NCI-H187 (cell line): ENCODE results near the gene CD4.
"Not testable (repeated sequence)": the region's sequence is repeated elsewhere in the genome, so short reads cannot be mapped to it uniquely, and the experiment has no call there.

ENCODE experiments used
- DNase-seq, 2 experiments: peaks; one replicate each; lab custom pipeline; 2025; lab: John Stamatoyannopoulos, UW

CD4 gene

DNA sequence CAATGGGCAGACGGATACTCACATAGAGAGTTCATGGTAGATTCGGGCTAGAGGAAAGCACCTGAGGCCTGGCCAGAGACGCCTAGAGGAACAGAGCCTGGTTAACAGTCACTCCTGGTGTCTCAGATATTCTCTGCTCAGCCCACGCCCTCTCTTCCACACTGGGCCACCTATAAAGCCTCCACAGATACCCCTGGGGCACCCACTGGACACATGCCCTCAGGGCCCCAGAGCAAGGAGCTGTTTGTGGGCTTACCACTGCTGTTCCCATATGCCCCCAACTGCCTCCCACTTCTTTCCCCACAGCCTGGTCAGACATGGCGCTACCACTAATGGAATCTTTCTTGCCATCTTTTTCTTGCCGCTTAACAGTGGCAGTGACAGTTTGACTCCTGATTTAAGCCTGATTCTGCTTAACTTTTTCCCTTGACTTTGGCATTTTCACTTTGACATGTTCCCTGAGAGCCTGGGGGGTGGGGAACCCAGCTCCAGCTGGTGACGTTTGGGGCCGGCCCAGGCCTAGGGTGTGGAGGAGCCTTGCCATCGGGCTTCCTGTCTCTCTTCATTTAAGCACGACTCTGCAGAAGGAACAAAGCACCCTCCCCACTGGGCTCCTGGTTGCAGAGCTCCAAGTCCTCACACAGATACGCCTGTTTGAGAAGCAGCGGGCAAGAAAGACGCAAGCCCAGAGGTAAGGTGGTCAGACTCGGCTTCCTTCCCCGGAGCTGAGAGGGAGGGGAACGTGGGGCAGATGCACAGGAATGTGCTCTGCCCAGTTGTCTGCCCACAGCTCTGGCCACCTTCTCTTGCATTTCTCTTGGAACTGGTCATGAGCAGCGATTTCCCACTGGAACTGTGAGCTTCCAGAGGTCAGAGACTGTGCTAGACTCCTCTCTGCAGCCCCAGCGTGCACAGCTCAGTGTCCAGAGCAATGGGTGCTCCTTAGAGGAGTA is at the start of gene CD4:
Gene CD4 (plus strand): TSS at position 557 of the 953 bp plus-strand sequence. CDS start 10,611 bp downstream, outside the sequence.
- DNase-seq: no peak

- not testable (repeated sequence) for DNase-seq
Observed at GRCh38 chr12:6742080-6742479, 47.2 kb upstream of the CD4 start.

- no peak for DNase-seq
Observed at GRCh38 chr12:6742834-6743233, 46.5 kb upstream of the CD4 start.

DNA sequence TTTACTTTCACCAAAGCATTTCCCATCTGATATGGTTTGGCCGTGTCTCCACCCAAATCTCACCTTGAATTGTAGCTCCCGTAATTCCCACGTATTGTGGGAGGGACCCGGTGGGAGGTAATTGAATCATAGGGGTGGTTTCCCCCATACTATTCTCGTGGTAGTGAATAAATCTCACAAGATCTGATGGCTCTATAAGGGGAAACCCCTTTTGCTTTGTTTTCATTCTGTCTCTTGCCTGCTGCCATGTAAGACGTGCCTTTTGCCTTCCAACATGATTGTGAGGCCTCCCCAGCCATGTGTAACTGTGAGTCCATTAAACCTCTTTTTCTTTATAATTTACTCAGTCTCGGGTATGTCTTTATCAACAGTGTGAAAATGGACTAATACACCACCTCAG is 46.0 kb upstream of the CD4 start:
- DNase-seq: not testable (repeated sequence)

GRCh38 chr12:6745741-6746525 is 43.4 kb upstream of the CD4 start:
- no peak for DNase-seq

GRCh38 chr12:6747216-6747615 is 42.1 kb upstream of the CD4 start:
- no peak for DNase-seq

DNA sequence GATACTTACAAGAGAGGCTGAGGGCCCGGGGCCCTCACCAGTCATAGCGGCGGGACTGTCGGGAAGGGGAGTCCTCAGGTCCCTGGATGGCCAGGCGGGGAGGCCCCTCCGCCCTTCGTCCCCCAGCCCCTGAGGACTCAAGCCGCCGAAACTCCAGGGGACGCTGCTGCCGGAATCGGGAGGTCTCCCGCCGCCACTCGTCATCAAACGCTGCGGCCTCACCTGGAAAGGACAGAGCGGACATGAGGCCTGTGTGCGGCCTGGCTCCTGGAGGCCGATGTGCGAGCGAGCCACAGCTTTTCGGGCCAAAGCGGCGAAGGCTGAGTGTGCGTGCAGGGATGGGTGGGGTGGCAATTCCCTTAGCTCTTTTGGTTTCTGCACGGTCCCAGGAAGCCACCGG is 40.6 kb upstream of the CD4 start:
- no peak for DNase-seq

GRCh38 chr12:6750506-6750905 is 38.8 kb upstream of the CD4 start:
- no peak for DNase-seq

DNA sequence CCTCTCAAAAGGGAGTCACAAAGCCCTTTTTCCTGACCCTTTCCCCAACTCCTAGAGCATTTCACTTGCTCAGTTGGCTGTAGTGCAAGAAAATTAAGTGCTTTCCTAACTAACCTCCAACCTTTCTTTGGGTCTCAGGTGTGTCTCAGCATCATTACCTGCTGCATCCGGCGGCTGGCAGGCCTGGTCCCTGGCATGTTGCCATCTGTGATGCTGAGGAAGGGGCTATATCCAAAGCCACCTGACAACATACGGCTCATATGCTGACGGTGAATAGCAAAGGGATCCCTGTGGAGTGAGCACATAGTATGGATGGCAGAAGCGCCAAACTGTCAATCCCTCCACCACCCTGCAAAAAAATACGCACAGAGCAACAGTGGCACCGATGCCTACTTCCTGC is 37.6 kb upstream of the CD4 start:
- DNase-seq: no peak

DNA sequence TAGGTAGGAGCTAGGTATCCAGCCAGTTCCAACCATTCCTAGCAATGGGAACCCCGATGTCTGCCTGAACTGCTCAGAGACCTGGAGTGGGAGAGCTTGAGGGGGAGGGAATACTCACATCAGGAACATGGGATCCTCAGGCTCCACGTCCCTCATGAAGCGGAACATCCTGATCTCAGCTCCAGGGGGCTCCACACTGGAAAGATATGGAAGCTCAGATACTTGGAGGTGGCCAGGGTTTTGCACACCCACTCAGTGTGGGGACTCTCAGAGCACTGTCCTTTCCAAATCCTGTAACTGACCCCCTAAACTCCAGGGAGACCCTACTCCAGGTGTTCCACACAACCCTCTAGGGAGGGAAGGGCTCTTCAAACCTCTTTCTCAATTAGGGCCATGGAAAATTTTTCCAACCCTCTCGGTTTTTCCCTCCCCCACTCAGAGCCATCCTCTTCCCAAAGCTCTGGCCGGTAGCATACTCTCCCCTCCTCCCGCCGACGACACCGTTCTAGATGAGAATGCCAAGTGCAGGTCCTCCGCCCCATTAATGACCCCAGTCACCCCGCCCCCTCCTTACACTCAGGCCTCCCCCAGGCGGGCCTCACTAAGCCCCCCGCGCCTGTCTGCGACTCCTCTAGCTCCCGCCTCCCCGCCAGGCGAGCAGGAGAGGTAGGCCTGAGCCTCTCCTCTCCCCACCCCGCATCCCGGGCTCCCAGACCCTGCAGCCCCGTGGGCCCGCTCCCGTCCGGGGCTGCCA is 37.0 kb upstream of the CD4 start:
- no peak for DNase-seq

DNA sequence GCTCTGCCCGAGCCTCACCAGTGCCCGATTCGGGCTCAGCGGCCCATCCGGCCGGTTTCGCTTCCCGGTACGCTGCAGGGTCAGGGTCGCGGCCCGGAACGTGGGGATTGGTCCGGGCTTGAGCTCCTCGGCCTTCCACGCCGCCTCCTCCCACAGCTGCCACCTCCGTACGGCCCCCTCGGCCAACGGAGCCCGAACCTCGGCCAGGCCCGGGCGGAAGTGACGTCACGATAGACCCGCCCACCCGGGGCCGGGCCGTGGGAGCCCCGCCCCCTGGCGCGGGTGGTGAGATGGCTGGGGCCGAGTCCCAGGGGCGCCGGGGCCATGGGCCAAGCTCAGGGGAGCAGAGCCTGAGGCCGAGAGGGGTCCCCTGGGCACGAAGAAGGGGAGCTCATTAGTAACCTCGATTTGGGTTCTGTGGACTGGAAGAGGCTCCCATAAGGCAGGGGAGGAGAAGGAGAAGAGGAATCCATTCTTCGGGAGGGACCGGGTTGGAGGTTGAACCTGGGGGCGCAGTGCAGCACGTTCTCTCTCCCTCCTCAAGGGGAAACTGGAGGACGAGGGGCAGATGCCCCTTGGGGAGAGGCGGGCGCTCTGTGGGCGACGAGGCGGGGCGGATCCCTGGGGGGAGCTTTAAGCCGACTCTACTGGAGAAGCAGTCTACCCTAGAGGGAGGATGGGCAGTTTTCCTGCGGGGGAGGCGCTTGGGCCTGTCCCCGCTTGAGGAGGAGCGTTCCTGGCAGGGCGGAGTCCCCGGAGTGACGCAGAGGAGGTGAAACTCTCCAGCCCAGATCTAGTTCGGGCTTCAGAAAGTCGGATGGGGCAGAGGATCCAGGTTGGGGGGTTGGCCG is 36.2 kb upstream of the CD4 start, which contains the start of gene MLF2:
Gene MLF2 (minus strand): TSS at position 221 of the 851 bp plus-strand sequence. CDS start 807 bp downstream, outside the sequence.
- peak; percentile 90 to 95 for DNase-seq

GRCh38 chr12:6753772-6754356 is 35.5 kb upstream of the CD4 start:
- DNase-seq: no peak

GRCh38 chr12:6754411-6754810 is 34.9 kb upstream of the CD4 start:
- no peak for DNase-seq

DNA sequence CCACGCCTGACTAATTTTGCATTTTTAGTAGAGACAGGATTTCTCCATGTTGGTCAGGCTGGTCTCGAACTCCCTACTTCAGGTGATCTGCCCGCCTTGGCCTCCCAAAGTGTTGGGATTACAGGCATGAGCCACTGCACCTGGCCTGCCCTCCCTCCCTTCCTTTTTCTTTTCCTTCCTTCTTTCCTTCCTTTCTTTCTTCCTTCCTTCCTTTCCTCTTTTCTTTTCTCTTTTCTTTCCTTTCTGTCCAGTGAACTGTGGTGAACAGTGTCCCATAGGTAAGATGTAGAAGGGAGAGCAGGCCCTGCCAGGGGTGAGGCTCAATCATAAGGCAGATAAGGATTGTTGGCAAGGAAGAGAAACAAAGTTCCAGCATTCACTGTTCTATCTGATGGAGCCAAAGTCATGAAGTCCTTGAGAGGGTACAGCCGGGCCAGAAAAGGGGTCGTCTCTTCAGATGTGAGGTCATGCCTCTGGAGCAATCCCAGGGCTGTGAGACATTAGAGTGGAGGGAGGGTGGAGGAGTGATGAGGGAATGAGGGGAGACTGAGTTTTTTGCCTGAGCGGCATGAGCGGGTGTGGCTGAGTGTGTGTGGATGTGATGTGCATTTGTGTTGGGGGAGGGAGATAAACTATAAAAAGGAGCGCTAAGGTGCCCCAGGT is 32.2 kb upstream of the CD4 start:
- DNase-seq: no peak

- DNase-seq: no peak
Observed at GRCh38 chr12:6758506-6759095, 30.7 kb upstream of the CD4 start.

GRCh38 chr12:6759741-6760140 is 29.6 kb upstream of the CD4 start:
- DNase-seq: no peak

DNA sequence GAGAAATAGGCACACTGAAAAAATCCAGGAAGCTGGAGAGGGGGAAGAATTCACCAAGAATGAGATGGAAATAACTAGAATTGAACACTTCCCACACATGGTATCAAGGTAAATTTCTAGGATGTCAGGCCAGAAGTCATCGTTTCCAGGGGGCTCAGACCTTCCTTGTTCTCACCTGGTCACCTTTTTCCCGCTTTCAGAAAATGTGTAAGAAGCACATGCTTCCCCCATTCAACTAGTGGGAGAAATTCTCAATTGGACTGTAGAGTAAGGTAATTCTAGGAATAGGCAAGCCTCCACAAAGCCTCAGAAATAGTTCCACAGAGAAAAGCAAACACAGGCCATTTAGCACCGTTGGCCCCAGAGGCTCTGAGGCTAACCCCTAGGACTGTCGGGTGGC is 25.9 kb upstream of the CD4 start:
- no peak for DNase-seq

DNA sequence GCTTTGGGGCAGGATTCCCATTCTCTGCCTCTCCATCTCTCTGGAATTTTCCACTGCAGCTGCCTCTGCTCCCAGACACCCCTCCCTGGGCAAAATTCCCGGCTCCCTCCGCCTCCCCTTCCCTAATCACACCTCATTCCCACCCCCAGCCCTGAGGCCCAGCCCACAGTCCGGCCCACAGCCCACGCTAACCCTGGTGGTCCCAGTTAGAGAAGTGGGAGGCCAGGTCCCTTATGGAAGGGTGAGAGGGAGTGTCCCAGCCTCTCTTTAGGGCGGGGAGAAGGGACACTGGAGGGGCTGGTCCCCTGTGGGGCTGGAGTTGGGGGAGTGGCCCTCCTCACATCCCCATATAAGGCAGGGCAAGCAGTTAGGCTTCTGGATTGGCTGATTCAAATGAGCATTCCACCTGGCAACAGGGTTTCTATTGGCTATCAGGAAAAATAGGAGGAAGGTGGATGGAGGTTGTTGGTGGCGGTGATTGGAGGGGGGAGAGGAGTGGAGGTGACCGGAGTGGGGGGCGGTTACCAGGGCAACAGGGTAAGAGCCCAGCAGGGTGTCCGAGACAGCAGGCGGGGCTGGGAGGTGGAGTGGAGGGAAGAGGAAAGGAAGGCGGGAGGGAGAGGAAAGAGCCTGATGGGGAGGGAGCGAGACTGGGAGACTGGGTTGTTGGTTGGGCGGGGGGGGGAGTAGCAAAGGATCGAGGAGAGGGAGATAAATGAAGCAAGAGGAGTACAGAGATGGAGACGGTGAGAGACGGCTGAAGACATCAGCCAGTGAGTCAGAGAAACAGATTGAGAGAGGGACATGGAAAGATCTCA is 25.1 kb upstream of the CD4 start:
- DNase-seq: peak; percentile 96 to 97
